Epithelial cell of prostate (primary cell): ENCODE results near the gene TNK1.
A peak's percentile ranks its signal among the peaks of the same experiment; 100 is the strongest.
"Not testable (repeated sequence)": the region's sequence is repeated elsewhere in the genome, so short reads cannot be mapped to it uniquely, and the experiment has no call there.

Experiments used
- DNase-seq: peaks from one replicate; pipeline ENCODE4 v3.0.0-alpha.2; 2011; ENCODE audit warnings: low read depth, low spot score
- H3K27ac ChIP-seq: fragments of 450-650 bp; 2 replicates; pipeline ENCODE4 v1.5.1; 2017; ENCODE audit warnings: mild to moderate bottlenecking

TNK1 gene

DNA sequence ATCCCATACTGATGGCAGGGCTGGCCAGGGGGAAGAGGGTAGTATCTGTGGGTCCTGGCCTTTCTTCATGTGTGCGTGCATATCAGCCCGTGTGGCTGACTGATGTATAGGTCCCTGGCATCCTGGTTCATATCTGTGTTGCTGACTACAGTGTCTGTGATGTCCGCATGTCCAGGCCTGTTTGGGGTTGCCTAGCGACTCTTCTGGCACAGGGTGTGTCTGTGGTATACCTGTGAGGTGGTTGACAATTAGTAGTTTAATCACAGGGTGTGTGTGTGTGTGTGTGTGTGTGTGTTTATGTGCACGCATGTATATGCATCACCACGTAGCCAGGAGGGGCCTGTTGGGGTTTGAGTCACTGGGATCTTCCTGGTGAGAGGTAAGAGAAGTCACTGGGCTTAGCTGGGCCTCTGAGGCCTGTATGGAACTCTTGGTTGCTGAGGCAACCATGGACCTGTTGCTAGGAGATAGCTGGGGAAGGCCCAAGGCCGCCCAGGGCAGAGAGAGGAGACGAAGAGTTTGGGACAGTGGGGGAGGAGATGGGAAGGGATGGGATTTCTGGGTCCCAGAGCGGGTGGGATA lies 26.5 kb upstream of the TNK1 start:
- H3K27ac ChIP-seq = peak overlapping the region; percentile 100
- peak; percentile 100 for DNase-seq

DNA sequence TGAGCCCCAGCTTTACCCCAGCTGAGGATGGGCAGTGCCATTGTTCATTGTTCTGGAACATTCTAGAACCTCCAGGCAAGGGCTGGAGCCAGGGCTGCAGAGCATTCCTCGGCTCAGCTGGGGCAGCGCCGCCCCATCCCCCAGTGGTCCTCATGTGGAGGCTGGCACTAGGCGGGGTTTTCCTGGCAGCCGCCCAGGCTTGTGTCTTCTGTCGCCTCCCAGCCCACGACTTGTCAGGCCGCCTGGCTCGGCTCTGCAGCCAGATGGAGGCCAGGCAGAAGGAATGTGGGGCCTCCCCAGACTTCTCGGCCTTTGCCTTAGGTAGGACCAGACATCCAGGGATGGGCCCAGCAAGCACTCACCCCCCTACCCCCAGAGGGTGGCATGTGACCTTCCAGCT lies 25.8 kb upstream of the TNK1 start, which contains the start of gene TMEM95:
TMEM95 (plus strand) TSS at position 104 of the 400 bp plus-strand sequence; CDS start at position 153, 49 bp downstream.
- DNase-seq = no peak

GRCh38 chr17:7355573-7355972 lies 25.3 kb upstream of the TNK1 start:
- H3K27ac ChIP-seq = peak overlapping the region; percentile 100
- no peak for DNase-seq

More for the DNA sequence above, 25.8 kb upstream of the TNK1 start, which contains the start of gene TMEM95:
- H3K27ac ChIP-seq = peak within 1 kb of the TSS; percentile 100

DNA sequence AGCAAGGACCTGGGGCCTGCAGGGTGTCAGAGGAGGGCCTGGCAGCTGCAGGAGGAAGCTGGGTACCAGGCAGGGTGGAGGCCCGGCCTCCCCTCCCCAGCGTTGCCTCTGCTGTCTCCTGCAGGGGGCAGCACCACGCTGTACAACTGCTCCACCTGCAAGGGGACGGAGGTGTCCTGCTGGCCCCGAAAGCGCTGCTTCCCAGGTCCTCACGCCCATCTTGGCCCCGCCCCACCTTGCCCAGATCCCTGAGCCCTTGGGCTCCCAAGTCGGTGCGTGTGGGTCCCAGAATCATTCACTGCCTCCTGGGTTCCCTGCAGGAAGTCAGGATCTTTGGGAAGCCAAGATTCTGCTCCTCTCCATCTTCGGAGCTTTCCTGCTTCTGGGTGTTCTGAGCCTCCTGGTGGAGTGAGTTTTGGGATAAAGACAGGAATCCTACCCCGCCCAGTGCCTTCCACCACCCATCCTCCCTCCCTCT lies 24.8 kb upstream of the TNK1 start:
- H3K27ac ChIP-seq = peak overlapping the region; percentile 100
- DNase-seq = peak; percentile 61

GRCh38 chr17:7356756-7357155 lies 24.1 kb upstream of the TNK1 start:
- no peak for DNase-seq
- H3K27ac ChIP-seq = no peak overlapping the region

GRCh38 chr17:7357381-7357780 lies 23.5 kb upstream of the TNK1 start:
- H3K27ac ChIP-seq = no peak overlapping the region
- no peak for DNase-seq

GRCh38 chr17:7361906-7362305 lies 19.0 kb upstream of the TNK1 start:
- no peak for DNase-seq

DNA sequence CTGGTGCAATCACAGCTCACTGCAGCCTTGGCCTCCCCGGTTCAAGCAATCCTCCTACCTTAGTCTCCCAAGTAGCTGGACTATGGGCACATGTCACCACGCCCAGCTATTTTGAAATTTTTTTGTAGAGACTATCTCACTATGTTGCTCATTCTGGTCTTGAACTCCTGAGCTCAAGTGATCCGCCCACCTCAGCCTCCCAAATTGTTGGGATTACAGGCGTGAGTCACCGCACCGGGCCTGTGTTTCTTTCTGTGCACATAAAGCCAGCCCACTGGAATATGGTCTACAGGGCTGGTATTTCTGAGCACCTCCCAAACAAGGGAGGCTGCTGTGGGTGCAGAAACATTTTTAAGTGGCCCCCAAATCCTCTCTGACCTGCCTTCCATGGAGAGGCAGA lies 17.6 kb upstream of the TNK1 start:
- DNase-seq = no peak
- peak overlapping the region; percentile 31 for H3K27ac ChIP-seq

More at GRCh38 chr17:7361906-7362305, 19.0 kb upstream of the TNK1 start:
- peak overlapping the region; percentile 27 for H3K27ac ChIP-seq

DNA sequence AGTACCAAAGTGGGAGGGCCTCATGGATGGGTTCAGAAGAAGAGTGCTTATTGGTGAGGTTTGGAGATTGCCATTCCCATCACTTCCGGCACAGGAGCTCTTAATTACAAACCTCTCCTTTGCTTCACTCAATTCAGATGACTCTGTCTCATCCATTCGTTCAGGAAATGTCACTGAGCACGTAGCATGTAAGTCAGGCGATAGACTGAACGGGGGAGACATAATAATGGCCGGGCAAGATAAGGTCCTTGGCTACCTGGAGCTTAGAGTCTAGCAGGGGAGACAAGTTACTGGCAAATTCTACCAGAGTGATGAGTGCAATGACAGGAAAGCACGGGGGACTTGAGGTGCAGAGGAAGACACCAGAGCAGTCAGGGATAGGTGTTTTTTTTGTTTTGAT lies 14.9 kb upstream of the TNK1 start:
- not testable (repeated sequence) for H3K27ac ChIP-seq, DNase-seq

- H3K27ac ChIP-seq = no peak overlapping the region
- no peak for DNase-seq
These were observed 13.8 kb upstream of the TNK1 start for GRCh38 chr17:7367083-7367482.

- no peak for DNase-seq
- no peak overlapping the region for H3K27ac ChIP-seq
These were observed 12.8 kb upstream of the TNK1 start for GRCh38 chr17:7367918-7368598.

GRCh38 chr17:7368599-7368994 lies 12.3 kb upstream of the TNK1 start:
- not testable (repeated sequence) for DNase-seq, H3K27ac ChIP-seq

DNA sequence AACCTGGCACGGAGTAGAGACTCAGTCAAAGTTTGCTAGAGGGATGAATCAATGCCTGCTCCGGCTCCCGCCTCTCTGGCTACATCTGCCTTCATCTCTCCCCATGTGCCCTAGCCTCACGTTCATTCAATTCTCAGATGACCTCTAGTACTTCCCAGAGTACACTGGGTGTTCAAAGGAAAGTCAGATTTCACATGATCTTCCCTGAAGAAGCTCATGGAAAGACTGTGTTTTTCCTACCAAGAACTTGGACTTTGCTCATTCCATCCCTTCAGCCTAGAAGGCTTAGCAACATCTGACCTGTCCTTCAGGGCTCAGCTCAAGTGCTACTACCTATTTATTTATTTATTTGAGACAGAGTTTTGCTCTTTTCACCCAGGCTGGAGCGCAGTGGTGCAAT lies 11.1 kb upstream of the TNK1 start:
- DNase-seq = no peak
- no peak overlapping the region for H3K27ac ChIP-seq

DNA sequence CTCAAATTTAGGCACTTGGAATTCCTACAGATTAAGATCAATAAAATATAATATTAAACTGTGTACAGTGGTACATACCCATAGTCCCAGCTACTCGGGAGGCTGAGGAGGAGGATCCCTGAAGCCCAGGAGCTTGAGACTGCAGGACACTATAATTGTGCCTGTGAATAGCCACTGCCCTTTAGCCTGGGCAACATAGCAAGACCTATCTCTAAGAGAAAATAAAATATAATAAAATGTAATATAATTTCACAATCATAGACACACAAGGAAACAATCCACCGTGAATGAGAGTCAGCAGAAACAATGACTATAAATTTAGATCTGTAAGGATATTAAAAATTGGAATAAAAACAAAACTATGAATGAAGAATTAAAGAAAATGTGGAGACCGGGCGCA lies 10.0 kb upstream of the TNK1 start:
- H3K27ac ChIP-seq = no peak overlapping the region
- no peak for DNase-seq

DNA sequence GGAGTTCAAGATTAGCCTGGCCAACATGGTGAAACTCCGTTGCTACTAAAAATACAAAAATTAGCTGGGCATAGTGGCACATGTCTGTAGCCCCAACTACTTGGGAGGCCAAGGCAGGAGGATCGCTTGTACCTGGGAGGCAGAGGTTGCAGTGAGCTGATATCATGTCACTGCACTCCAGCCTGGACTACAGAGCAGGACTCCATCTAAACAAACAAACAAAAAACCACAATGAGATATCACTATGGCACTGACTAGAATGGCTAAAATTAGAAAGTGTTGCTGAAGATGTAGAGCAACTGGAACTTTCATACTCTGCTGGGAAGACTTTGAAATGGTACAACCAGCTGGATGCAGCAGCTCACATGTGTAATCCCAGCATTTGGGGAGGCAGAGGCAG lies 6.5 kb upstream of the TNK1 start:
- no peak overlapping the region for H3K27ac ChIP-seq
- DNase-seq = no peak

- no peak for DNase-seq
- H3K27ac ChIP-seq = no peak overlapping the region
These were observed 1.8 kb upstream of the TNK1 start for GRCh38 chr17:7379134-7379533.

- no peak for DNase-seq
- H3K27ac ChIP-seq = peak overlapping the region; percentile 54
These were observed 568 bp upstream of the TNK1 start for GRCh38 chr17:7380321-7380720.

DNA sequence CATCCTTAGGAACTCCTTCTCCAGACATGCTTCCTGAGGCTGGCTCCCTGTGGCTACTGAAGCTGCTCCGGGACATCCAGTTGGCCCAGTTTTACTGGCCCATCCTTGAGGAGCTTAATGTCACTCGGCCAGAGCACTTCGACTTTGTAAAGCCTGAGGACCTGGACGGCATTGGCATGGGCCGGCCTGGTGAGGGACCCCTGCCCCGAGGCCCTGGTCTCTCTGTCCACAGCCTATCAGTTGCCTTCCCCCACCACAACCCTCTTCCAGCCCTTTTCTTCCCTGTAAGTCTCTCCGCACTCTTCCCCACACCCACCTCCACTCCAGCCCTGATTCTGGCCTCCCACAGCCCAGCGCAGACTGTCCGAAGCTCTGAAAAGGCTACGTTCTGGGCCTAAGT lies 2.0 kb downstream of the TNK1 start:
- DNase-seq = no peak
- H3K27ac ChIP-seq = no peak overlapping the region

GRCh38 chr17:7383371-7383741 lies 2.5 kb downstream of the TNK1 start:
- no peak overlapping the region for H3K27ac ChIP-seq
- DNase-seq = no peak

- DNase-seq = no peak
- no peak overlapping the region for H3K27ac ChIP-seq
These were observed 3.0 kb downstream of the TNK1 start for GRCh38 chr17:7383742-7384488.

GRCh38 chr17:7384489-7385081 lies 3.7 kb downstream of the TNK1 start:
- no peak overlapping the region for H3K27ac ChIP-seq
- no peak for DNase-seq
